ENCODE measurements around the gene NDUFS6. TPM values are rescaled to one million over a fixed set of nuclear protein-coding genes. Genes with fewer than 3 reads are reported as not detected.

Gene NDUFS6
- total RNA-seq (2022; extraction: Qiagen RNA extraction; ENCODE audit: low read depth): 106 to 117 TPM (median 109 TPM) in 5 replicates

DNA sequence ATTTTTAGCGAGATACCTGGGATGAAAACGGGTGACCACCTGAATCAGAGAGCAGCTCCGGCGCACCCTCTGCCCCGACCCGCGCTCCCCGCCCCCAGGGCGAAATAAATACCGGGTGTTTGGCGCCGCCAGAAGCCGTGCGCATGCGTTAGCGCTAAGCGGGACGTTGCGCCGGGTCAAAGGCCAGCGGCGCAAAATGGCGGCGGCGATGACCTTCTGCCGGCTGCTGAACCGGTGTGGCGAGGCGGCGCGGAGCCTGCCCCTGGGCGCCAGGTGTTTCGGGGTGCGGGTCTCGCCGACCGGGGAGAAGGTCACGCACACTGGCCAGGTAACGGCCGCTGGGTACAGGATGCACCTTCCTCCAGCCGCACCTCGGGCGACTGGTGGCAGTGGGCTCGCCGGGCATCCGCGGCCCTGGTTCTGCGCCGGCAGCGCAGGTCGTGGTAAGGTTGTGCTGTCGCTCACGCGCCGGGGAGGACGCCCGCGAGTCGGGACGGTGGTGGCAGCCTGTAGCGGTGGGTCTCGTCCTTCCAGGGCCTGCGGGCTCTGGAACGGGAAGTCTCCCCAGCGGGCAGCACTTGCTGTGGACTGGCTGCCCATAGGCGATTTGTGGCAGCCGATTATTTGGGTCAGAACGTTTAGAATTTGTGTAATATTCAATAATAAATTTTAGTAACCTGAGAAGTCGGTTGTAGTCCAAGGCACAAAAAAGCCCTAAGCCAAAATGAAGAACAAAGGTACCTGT lies at the start of gene NDUFS6:
Gene NDUFS6, plus strand, starts transcription at position 186 of the 745 bp plus-strand sequence. Its CDS starts 11 bp downstream, at position 197.

DNA sequence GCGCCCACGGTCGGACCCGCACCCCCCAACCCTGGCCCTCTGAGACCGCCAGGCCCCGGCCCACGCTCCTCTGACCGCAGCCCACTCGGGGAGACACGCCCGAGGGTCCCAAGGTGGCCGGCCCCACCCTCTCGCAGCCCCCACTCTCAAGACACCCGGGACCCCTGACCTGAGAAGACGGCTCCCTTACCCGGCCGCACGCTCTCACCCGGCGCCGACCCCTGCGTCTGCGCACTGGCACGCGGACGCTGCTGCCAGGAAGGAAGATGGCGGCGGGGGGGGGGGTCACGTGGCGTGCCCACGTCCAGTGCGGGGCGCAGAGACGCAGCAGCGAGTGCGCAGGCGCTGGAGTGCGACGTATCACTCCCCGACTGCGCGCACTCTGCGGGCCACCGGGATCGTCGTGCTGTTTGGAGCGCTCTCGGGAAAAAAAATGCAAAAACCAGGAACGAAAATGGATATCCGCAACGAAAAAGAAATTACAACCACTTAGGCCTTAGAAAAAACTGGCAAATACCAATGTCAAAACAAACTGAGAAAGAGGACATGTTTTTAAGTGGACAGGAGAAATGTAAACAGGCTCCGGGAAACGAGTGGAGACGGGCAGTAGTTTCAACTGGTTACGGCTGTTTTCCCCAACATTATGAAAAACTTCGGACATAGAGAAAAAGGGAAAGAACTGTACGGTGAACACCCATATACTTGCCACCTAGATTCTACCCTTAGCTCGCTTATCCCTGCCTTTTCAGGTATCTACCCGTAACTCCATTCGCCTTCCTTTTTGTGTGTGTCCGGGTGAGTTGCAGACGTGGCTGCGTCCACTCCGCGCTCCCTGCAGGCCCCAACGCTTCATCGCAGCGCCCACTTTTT lies 1.4 kb upstream of the NDUFS6 start, which contains the start of gene MRPL36:
Gene MRPL36, minus strand, starts transcription at position 236 of the 870 bp plus-strand sequence. CDS start 902 bp downstream, outside the sequence.

Other genes starting within 250 kb of the NDUFS6 start
- 94.7 to 117 TPM (median 114 TPM) in 5 replicates for gene MRPL36, start 1.6 kb upstream of the NDUFS6 start, total RNA-seq (2022; extraction: Qiagen RNA extraction; ENCODE audit: low read depth)
- gene IRX4, start 81.5 kb downstream of the NDUFS6 start, total RNA-seq (2022; extraction: Qiagen RNA extraction; ENCODE audit: low read depth): 0.23 to 1.1 TPM (median 0.40 TPM) in 5 replicates

Data from A549 treated with DMSO at 1 μM for 4 hours (cell line).